GM18867 (cell line): Measurements from ENCODE around the gene ZNF569.
A peak's percentile ranks its signal among the peaks of the same experiment; 100 is the strongest.
"Not testable (repeated sequence)": the region's sequence is repeated elsewhere in the genome, so short reads cannot be mapped to it uniquely, and the experiment has no call there.

Experiments used
- ATAC-seq: cut with Tn5 transposase; IDR thresholded peaks from one replicate; pipeline ENCODE4 v1.9.1; 2021; ENCODE audit warnings: mild to moderate bottlenecking, moderate library complexity; ENCODE audit not compliant: unreplicated experiment

The ZNF569 gene

DNA sequence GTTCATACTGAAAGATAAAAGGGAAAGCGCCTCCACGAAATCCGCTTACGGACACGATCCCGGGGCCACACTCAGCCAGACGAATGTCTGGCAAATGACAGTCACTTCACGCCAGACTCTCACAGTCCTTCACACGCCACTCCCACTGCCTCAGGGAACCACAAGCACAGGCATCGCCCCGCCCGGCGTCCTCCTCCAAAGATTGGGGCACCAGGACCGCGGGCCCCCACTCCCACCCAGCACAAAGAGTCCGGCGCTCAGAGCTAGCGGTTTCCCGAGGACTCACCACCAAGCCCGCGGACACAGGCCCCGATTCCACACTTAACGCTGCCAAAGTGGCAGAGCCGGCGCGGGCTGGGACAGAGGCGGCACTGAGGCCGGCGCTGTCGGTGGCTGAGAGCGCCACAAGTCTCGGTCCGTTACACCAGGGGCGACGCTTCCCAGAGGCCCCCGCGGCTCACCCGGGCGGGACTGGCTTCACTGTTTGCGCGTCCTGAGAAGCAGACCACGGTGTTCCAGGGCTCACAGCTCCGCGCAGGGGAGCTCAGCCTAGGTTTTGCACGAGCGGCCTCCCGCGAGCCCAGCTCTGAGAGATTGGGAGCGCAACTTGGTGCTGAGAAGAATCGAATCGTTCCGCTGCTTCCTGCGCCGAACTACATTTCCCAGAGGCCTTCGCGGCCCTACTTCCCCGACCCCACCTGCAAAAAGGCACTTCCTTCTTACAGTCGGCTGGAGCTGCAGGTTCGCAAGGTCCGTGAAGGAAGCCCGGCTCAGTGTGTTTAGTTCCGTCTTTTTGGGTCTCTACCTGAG lies at the start of gene ZNF569:
TSS of gene ZNF569 (minus strand) at position 647 of the 810 bp plus-strand sequence. CDS start 22,523 bp downstream, outside the sequence.
- ATAC-seq, result peak; percentile 66

GRCh38 chr19:37513397-37513796 lies 46.2 kb upstream of the ZNF569 start:
- ATAC-seq, result no peak

DNA sequence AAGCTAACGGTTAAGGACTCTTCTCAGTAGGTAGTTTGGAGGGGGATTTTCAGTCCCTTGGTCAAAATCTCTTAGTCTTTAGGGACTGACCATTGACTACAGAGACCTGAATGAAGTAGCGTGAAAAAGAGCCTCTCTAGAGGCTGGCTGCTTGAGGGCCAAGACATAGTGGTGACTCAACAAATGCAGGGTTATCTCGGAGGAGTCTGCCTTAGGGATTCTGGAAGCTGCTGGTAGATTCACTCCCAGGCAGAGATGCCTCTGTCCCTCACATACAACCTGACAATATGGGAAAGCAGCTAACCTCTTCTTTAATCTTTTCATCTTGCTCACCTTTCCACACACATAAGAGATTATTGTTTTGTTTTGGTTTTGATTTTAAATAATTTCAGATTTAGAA lies 44.6 kb upstream of the ZNF569 start:
- ATAC-seq, result no peak

DNA sequence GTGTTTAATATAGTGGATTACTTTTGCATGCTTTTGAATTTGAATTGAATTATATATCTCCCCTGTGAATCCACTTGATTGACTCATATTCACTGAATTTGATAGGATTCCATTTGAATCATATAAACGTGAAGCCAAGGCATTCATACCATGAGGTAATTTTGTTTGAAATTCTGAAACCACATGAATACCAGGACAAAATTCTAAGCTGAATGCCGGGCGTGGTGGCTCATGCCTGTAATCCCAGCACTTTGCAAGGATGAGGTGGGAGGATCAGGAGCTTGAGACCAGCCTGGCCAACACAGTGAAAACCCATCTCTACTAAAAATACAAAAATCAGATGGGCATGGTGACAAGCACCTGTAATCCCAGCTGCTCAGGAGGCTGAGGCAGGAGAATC lies 43.9 kb upstream of the ZNF569 start:
- ATAC-seq, result no peak

DNA sequence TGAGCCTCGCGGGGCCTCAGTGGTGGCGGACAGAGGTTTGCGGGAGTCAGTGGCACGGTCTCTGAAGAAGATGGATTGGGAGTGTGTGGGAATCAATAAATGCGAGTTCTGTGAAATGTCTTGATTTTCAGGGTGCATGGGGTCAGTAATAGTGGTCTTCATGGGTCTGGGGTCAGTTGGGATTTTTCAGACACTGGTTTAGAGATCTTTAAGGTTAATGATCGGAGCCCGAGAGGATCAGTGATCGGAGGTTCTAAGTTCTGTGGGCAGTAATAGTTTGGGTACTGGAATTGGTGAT lies 39.9 kb upstream of the ZNF569 start:
- ATAC-seq, result no peak

DNA sequence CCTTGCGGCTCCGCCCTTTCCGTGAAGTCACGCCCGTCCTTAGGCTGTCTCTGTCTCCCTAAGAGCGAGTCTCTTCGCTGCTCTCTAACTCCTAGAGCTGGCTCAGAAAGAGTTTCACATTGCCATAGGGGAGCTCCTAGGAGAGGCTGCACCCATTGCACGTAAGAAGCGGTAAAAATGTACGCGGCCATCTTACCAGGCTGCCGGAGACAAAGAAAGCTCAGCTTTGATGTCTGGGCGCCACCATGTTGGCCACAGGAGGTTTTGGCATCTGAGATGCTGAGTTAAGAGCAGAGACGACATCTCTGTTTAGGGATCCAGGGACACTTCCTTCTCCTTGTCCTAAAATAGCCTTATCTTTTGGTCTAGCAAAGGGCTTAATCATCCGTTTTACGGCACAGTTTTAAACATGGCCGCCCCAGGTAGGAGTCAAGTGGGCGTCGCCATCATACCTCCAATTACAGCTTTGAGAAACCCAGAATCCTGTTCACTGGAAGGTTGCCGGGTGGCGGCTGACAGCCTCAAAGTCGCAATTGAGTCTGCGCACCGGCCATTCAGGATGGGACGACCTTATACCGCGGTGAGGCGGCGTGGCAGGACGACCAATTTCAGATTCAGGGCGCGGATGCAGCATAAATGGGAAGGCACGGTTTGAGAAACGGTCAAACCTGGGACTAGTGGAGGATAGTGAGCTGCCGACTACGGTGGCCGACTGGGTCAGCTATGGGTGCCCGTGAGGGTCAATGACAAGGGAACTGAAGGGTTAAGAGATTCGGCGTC lies 39.3 kb upstream of the ZNF569 start, which contains the start of gene ZNF793:
TSS of gene ZNF793 (plus strand) at position 553 of the 780 bp plus-strand sequence. CDS start 16,501 bp downstream, outside the sequence.
- peak; percentile 63 for ATAC-seq

- no peak for ATAC-seq
Measured at GRCh38 chr19:37505958-37506386, 38.7 kb upstream of the ZNF569 start.

GRCh38 chr19:37492213-37492612 lies 25.0 kb upstream of the ZNF569 start:
- ATAC-seq, result no peak

- no peak for ATAC-seq
Measured at GRCh38 chr19:37484406-37485168, 17.3 kb upstream of the ZNF569 start.

DNA sequence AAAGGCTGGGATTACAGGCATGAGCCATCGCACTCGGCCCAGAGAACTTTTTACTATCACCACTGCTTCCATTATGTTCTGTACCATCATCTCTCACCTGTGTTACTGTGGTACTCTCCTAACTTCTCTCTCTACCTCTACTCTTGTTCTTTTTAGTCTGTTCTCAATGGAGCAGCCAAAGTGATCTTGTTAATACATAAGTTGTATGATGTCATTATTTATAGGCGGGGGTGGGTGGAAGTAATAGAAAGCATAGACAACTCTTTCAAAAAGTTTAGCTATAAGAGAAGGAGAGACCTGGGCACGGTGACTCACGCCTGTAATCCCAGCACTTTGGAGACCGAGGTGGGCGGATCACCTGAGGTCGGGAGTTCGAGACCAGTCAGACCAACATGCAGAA lies 4.9 kb upstream of the ZNF569 start:
- no peak for ATAC-seq

- no peak for ATAC-seq
Measured at GRCh38 chr19:37470216-37470615, 3.0 kb upstream of the ZNF569 start.

DNA sequence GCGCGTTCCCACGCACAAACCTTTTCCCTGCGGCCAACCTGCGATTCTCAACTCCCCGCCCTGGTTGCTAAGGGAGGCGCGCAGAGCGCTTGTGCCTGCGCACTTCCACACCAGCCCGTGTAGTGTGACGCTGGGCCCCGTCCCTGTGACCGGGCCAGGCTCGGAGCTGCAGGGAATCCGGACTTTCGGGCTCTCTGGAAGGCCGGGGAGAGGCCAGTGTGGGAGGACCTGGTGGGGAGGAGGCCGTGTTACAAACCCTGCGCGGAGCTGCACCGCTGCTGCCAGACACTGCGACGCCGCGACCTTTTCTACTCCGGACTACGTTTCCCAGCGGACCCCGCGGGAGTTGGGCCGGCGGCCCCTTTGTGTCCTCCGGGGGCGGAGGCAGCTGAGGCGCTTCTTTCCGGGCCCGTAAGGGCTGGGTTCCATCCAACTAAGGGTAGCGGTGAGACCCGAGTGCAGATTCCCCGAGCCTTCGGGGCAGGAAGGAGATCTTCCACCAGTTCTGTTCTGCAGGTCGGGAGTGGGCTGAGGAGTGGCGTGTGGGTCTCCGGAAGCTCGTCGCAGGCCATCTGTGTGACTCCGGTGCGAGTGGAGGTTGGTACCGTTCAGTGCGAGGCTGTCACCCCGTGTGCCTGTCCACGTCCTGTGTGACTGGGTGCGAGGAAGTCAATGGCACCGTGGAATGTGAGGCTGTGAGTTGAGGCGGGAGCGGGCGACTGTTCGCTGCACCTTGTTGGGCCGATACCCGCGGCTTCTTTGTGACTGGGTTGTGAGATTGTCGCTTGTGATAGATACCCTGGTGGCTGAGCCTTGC lies 1.9 kb upstream of the ZNF569 start, which contains the start of gene ZNF570:
TSS of gene ZNF570 (plus strand) at position 396 of the 817 bp plus-strand sequence. CDS start 999 bp downstream, outside the sequence.
- ATAC-seq, result peak; percentile 57

GRCh38 chr19:37467608-37468090 lies 405 bp upstream of the ZNF569 start:
- no peak for ATAC-seq

DNA sequence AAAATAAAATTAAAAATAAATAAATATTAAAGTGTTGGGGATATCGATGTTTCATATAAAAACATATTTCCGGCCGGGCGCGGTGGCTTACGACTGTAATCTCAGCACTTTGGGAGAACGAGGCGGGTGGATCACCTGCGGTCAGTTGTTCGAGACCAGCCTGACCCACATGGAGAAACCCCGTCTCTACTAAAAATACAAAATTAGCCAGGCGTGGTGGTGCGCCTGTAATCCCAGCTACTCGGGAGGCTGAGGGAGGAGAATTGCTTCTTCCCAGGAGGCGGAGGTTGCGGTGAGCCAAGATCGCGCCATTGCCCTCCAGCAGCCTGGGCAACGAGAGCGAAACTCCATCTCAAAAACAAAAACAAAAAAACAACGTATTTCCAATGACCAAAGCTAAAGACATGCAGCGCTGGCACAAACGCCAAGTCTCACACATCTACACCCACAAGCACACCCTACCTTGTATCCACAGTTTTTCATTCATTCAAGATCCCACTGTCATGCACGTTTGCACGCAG lies 907 bp downstream of the ZNF569 start:
- no peak for ATAC-seq

- ATAC-seq, result no peak
Measured at GRCh38 chr19:37452500-37453245, 14.6 kb downstream of the ZNF569 start.

GRCh38 chr19:37413313-37414084 lies 53.7 kb downstream of the ZNF569 start:
- no peak for ATAC-seq

- no peak for ATAC-seq
Measured at GRCh38 chr19:37412700-37413099, 54.5 kb downstream of the ZNF569 start.

GRCh38 chr19:37406140-37406846 lies 61.0 kb downstream of the ZNF569 start:
- ATAC-seq, result not testable (repeated sequence)
